HG03520 (cell line): Measurements from ENCODE around the gene PUM1.

Experiments
- ATAC-seq: cut with Tn5 transposase; IDR thresholded peaks from one replicate; pipeline ENCODE4 v1.9.1; 2021; ENCODE audit warnings: mild to moderate bottlenecking, moderate library complexity; ENCODE audit not compliant: unreplicated experiment

PUM1 gene

GRCh38 chr1:30895944-30896660 lies 169.4 kb downstream of the PUM1 start:
- ATAC-seq = no peak

DNA sequence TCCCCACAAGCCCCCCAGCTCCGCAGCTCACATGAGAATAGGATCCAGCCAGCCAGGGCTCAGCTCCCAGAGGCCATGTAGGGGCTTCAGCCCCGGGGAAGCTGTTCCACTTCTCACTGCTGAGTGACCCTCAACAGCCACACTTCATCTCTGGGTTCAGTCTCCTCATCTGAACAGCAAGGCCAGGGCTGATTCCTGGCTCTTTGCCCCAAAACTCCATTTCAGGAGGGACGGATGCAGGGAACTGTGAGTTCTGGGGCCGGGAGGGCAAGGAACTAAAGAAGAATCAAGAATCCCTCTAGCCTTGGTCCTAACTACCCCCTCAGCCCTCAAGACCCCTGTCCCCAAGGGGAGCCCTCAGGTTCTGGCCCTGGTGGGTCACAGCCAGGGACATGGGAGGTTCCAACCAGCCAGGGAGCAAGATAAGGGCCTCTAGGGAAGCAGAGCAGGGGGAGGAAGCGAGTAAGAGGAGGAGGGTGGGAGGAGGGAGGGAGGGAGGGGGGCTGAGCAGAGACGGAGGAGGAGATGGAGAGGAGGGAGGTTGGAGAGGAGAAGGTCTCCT lies 170.1 kb downstream of the PUM1 start:
- no peak for ATAC-seq

DNA sequence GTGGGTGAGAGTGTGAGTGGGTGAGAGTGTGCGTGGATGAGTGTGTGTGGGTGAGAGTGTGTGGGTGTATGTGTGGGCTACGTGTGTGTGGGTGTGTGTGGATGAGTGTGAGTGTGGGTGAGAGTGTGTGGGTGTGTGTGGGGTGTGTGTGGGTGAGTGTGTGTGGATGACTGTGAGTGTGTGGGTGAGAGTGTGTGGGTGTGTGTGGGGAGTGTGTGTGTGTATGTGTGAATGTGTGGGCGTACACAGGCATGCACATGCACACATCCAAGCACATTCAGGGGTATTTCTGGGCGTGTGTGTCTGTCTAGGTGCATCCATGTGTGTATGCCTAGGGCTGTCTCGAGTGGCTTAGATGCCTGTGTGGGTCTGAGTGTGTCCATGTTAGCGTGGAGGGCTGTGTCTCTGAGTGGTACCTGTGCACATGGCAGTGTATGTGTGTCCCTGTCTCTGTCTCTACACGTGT lies 171.0 kb downstream of the PUM1 start:
- no peak for ATAC-seq

GRCh38 chr1:30893776-30894507 lies 171.6 kb downstream of the PUM1 start:
- no peak for ATAC-seq

GRCh38 chr1:30892671-30893073 lies 172.8 kb downstream of the PUM1 start:
- no peak for ATAC-seq

- no peak for ATAC-seq
Measured at GRCh38 chr1:30891227-30891552, 174.3 kb downstream of the PUM1 start.

DNA sequence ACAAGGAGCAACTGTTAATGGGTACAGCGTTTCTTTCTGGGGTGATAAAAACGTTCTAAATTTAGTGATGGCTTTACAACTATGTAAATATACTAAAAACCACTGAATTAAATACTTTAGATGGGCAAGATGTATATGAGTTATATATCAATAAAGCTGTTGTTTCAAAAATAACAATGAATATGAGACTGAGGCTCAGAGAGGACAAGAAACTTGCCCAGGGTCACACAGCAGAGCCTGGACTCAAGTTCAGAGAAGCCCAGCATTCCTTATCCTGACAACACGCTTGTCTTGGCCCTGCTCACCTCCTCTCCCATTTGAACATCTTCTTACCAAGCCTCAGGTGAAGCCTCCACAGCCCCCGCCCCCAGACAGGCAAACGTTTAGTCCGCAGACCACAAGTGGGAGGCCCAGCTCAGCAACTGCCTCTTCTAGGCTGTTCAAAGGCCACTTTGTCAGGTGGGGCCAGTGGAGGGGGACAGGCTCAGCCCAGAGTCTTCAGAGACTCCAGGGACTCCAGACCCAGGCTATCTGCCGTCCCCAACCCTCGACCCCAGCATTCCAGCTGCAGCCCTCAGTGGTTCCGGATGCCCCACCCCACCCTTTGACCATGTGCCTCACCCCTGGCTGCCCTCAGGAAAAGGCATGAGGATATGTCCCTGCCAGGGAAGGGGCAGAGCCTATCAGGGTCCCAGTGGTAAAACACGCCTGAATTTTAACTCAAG lies 174.9 kb downstream of the PUM1 start:
- ATAC-seq = no peak

- ATAC-seq = no peak
Measured at GRCh38 chr1:30889511-30889910, 176.0 kb downstream of the PUM1 start.

DNA sequence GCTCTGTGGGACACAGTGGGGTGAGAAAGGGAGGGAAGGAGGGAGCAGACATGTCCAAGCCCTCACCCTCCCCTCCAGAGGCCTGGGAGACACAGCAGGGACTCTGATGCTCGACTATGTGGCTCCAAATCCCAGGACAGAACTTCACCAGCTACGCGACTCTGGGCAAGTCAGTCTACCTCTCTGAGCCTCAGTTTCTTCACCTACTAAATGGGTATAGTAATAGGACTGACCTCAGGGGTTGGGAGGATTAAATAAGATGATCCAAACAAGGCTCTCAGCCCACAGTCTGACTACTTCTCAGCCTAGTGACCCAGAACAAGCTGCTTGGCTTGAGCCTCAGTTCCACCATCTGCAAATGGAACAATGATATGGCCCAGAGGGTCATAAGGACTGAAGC lies 176.5 kb downstream of the PUM1 start:
- no peak for ATAC-seq

- ATAC-seq = no peak
Measured at GRCh38 chr1:30888391-30888790, 177.1 kb downstream of the PUM1 start.

GRCh38 chr1:30887485-30888315 lies 177.8 kb downstream of the PUM1 start:
- no peak for ATAC-seq

GRCh38 chr1:30886710-30887428 lies 178.6 kb downstream of the PUM1 start:
- no peak for ATAC-seq

GRCh38 chr1:30885570-30886522 lies 179.7 kb downstream of the PUM1 start:
- ATAC-seq = no peak

DNA sequence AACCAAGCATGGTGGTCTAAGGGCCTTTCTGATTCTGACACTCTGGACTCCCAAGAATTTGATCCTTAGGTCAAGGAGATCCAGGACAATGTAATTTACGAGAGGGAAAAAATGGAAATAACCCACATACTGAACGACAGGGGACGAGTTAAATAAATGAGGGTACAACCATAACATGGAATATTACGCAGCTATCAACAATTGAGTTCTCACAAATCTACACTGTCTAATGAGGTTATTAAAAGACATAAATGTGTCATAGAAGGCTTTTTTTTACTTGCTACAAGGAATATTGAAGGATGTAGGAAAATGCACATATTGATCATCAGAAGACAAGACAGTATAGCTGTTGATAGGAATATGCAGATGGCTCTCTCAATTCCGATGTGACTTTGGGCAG lies 180.8 kb downstream of the PUM1 start:
- no peak for ATAC-seq

DNA sequence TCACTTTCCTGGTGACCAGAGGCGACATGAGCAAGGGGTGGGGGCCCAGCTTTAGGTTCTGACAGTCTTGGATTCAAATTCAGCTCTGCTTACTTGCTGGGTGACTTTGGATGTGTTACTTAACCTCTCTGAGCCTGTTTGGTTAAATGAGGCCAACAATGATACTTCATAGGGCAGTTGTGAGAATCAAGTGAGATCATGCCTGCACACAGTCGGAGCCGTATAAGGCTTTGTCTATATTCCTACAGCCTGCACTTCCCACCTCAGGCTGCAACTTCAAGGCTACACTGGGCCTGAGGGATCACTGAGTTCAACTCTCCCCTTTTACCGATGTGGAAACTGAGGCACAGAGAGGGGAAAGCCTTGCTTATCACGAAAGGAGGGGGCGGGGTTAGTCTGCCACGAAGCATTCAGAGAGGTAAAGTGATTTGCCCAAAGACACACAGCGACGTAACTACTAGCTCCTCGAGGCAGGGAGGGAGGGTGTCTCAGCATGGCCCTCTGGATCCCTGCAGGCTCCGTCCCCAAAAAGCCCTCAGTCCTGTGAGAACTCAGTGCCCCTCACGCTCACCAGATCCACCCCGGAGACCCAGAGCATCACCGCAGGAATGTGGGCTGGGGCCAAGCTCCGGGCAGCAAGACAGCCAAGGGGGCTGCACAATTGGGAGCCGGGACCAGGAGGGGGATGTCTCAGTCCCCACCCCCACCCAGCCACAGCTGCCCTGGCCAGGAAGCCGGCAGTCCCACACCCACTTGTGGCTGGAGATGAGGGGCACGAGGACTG lies 181.9 kb downstream of the PUM1 start:
- no peak for ATAC-seq

GRCh38 chr1:30882678-30883388 lies 182.7 kb downstream of the PUM1 start:
- no peak for ATAC-seq
